GM12878 (cell line): ENCODE measurements around the gene DBR1. TPM values are rescaled to one million over a fixed set of nuclear protein-coding genes. Genes with fewer than 3 reads are reported as not detected.

ENCODE experiments used
- ATAC-seq: fragments of 200-7000 bp; cut with Tn5 transposase; 3 replicates; pipeline ENCODE4 v1.9.1; 2020; ENCODE audit warnings: mild to moderate bottlenecking, moderate library complexity
- BruUV-seq: library from RNA; stranded (reverse); fragments of 400-500 nt; replicated peaks from 2 replicates; lab custom pipeline; 2021; lab: Mats Ljungman, UMichigan
- CTCF ChIA-PET: fragments of 300-600 bp; sonication (Branson Sonifier 250); formaldehyde crosslinking; extraction: SDS; loops from one replicate; lab custom pipeline; 2021; ENCODE audit warnings: inconsistent platforms; lab: Yijun Ruan, JAX
- POLR2A ChIA-PET: fragments of 350-600 bp; formaldehyde crosslinking; extraction: SDS; loops from one replicate; lab custom pipeline; 2021; ENCODE audit warnings: inconsistent platforms; lab: Charles Lee
- RAD21 ChIA-PET: fragments of 300-600 bp; sonication (Branson Sonifier 250); formaldehyde crosslinking; loops from one replicate; lab custom pipeline; 2023; ENCODE audit warnings: antibody characterized with exemption; ENCODE audit not compliant: unreplicated experiment; lab: Charles Lee
- SMC1A ChIA-PET: fragments of 300-600 bp; sonication (Branson Sonifier 250); formaldehyde crosslinking; loops from one replicate; lab custom pipeline; 2023; ENCODE audit not compliant: unreplicated experiment, uncharacterized antibody; lab: Charles Lee
- DNase-seq: peaks from one replicate; pipeline ENCODE4 v3.0.0-alpha.2; 2011; ENCODE audit warnings: low read depth, low spot score
- FAIRE-seq: peaks from 3 replicates; lab custom pipeline; 2011; peaks lifted over from hg19 to GRCh38; lab: Jason Lieb, UNC
- H2AFZ ChIP-seq: 2 replicates; pipeline ENCODE4 v1.6.0; 2011; ENCODE audit warnings: low read depth, low read length, control low read depth; ENCODE audit not compliant: control insufficient read depth
- H3K27ac ChIP-seq: 2 replicates; pipeline ENCODE4 v1.5.1; 2011; ENCODE audit warnings: control low read depth; ENCODE audit not compliant: control insufficient read depth, insufficient read depth
- H3K27me3 ChIP-seq, 2 experiments: replicated peaks in 1 of 2; 2 replicates each; pipeline versions ENCODE4 v1.6.0 to v1.6.1; 2011; ENCODE audit warnings: low read length in 1 of 2; ENCODE audit not compliant: control insufficient read depth in 2 of 2, insufficient read depth in 2 of 2
- H3K36me3 ChIP-seq, 2 experiments: 2 replicates each; pipeline ENCODE4 v1.5.1; 2011; ENCODE audit warnings: low read length in 1 of 2; ENCODE audit not compliant: control insufficient read depth in 2 of 2, insufficient read depth in 2 of 2
- H3K4me1 ChIP-seq: 2 replicates; pipeline ENCODE4 v1.6.1; 2011; ENCODE audit warnings: mild to moderate bottlenecking, low read length, moderate library complexity, mixed read lengths; ENCODE audit not compliant: control insufficient read depth, insufficient read depth
- H3K4me2 ChIP-seq: 2 replicates; pipeline ENCODE4 v1.6.0; 2011; ENCODE audit warnings: control low read depth; ENCODE audit not compliant: control insufficient read depth, insufficient read depth
- H3K4me3 ChIP-seq: fragments of 200-600 bp; sonication (generic); 2 replicates; pipeline ENCODE4 v1.5.1; 2016
- H3K79me2 ChIP-seq: 2 replicates; pipeline ENCODE4 v1.6.0; 2011; ENCODE audit warnings: low read length; ENCODE audit not compliant: control insufficient read depth, insufficient read depth
- H3K9ac ChIP-seq: 2 replicates; pipeline ENCODE4 v1.8.0; 2011; ENCODE audit warnings: low read length, control low read depth, mixed read lengths; ENCODE audit not compliant: control insufficient read depth, insufficient read depth
- H3K9me3 ChIP-seq: replicated peaks from 3 replicates; pipeline ENCODE4 v1.5.1; 2011; ENCODE audit warnings: mild to moderate bottlenecking, low read length; ENCODE audit not compliant: control insufficient read depth, insufficient read depth
- H4K20me1 ChIP-seq: 2 replicates; pipeline ENCODE4 v1.6.0; 2011; ENCODE audit not compliant: control insufficient read depth, insufficient read depth
- PAX5 ChIP-seq: IDR thresholded peaks from 2 replicates; pipeline ENCODE4 v1.6.1; 2011; ENCODE audit warnings: low read depth, low read length, borderline replicate concordance
- RUNX3 ChIP-seq: IDR thresholded peaks from 2 replicates; pipeline ENCODE4 v1.6.1; 2012; ENCODE audit warnings: low read length, inconsistent platforms
- WGBS: methylation state at CpG from one replicate; pipeline ENCODE4 v1.1.6; 2016; ENCODE audit warnings: low lambda C conversion rate; ENCODE audit not compliant: insufficient replicate concordance, insufficient coverage; ENCODE audit errors: missing lambda C conversion rate; 5-methylcytosine and 5-hydroxymethylcytosine counted together
- in situ Hi-C: fragments of 300-500 bp; cut with MboI; formaldehyde crosslinking; loops from 9 replicates; pipeline ENCODE4 v1.14.3; 2018; ENCODE audit warnings: mixed read lengths
- intact Hi-C: fragments of 100-400 bp; cut with micrococcal nuclease; formaldehyde crosslinking; loops from one replicate; pipeline ENCODE4 v1.14.2; 2022; ENCODE audit not compliant: unreplicated experiment
- polyA plus RNA-seq, 11 experiments: library from polyadenylated mRNA; depleted of rRNA in 4 of 11; unstranded in 6 of 11; stranded (reverse) in 5 of 11; fragments of >200 nt; fragmentation: Nextera tagmentation in 4 of 11; fragmentation: Illumina TruSeq in 1 of 11; extraction: Ambion mirVana in 4 of 11; extraction: Trizol in 1 of 11; gene quantifications; 1 replicate in 1 of 11; 2 replicates in 10 of 11; pipeline versions ENCODE4 v1.2.1 to v1.2.3, GENCODE V29; 2011 to 2016; ENCODE audit warnings: inconsistent platforms in 2 of 11, missing spikeins in 2 of 11, low read depth in 1 of 11
- total RNA-seq, 4 experiments: library from RNA; depleted of rRNA in 3 of 4; stranded (reverse); fragments of >200 nt in 3 of 4; fragmentation: Illumina TruSeq in 1 of 4; extraction: Trizol in 1 of 4; gene quantifications; 2 replicates each; pipeline versions ENCODE4 v1.2.1 to v1.2.3, GENCODE V29; 2013 to 2021
- TF ChIP-seq, protein P1 (sequence below): fragments of 450-650 bp; IDR thresholded peaks from 2 replicates; pipeline ENCODE4 v1.6.1; 2017; ENCODE audit warnings: mild to moderate bottlenecking, moderate library complexity

DBR1 gene
- total and polyA plus RNA-seq, 10 of the 15 experiments (the other 5 are each of a cell fraction or from before 2014, with no cell fraction given), result 4.1 to 17.3 (median 15.8) TPM

DNA sequence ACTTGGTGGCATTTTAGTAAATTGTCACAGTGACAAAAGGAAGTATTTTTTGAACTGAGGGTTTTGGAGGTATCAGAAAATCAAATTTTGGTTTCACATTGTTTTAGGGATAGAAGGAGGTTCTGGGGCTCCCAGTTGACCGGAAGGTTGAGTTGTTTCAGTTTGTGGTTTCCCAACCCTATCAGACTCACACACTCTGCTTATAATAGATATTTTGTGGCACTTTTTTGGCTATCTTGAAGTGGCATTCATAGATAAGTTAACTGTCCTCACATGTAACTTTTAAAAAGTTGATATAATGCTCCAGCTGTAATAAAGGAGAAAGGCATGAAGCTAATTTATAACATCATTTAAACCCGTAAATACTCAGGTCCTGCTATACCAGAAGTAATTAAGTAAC, 25.1 kb upstream of the DBR1 start:
- H3K4me3 ChIP-seq, result peak overlapping the region; percentile 21; the same call in 1 of the 2 replicates
- H4K20me1 ChIP-seq, result no peaks in the 10 kb centered on the region
- no peak overlapping the region for H2AFZ ChIP-seq
- in situ Hi-C loops, result no loop called here
- peak; percentile 76 for ATAC-seq
- SMC1A ChIA-PET, result no interaction called here
- intact Hi-C loops, result no loop called here
- 54% methylated on average over 2 of the region's 2 CpGs for WGBS
- POLR2A ChIA-PET, result no interaction called here
- H3K79me2 ChIP-seq, result peaks cover 60% of the 10 kb centered on the region
- peaks cover 2% of the 10 kb centered on the region; the same call in 1 of the 2 replicates for H3K4me1 ChIP-seq
- no peak for FAIRE-seq
- DNase-seq, result no peak
- RAD21 ChIA-PET, result no interaction called here
- BruUV-seq, result no TSS peak
- H3K27ac ChIP-seq, result peak overlapping the region; percentile 1; the same call in 1 of the 2 replicates
- no peaks in the 10 kb centered on the region for H3K27me3 ChIP-seq
- no peak overlapping the region for H3K9ac ChIP-seq
- H3K36me3 ChIP-seq, result no peaks in the 10 kb centered on the region
- TF ChIP-seq, protein P1, sequence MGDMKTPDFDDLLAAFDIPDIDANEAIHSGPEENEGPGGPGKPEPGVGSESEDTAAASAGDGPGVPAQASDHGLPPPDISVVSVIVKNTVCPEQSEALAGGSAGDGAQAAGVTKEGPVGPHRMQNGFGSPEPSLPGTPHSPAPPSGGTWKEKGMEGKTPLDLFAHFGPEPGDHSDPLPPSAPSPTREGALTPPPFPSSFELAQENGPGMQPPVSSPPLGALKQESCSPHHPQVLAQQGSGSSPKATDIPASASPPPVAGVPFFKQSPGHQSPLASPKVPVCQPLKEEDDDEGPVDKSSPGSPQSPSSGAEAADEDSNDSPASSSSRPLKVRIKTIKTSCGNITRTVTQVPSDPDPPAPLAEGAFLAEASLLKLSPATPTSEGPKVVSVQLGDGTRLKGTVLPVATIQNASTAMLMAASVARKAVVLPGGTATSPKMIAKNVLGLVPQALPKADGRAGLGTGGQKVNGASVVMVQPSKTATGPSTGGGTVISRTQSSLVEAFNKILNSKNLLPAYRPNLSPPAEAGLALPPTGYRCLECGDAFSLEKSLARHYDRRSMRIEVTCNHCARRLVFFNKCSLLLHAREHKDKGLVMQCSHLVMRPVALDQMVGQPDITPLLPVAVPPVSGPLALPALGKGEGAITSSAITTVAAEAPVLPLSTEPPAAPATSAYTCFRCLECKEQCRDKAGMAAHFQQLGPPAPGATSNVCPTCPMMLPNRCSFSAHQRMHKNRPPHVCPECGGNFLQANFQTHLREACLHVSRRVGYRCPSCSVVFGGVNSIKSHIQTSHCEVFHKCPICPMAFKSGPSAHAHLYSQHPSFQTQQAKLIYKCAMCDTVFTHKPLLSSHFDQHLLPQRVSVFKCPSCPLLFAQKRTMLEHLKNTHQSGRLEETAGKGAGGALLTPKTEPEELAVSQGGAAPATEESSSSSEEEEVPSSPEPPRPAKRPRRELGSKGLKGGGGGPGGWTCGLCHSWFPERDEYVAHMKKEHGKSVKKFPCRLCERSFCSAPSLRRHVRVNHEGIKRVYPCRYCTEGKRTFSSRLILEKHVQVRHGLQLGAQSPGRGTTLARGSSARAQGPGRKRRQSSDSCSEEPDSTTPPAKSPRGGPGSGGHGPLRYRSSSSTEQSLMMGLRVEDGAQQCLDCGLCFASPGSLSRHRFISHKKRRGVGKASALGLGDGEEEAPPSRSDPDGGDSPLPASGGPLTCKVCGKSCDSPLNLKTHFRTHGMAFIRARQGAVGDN, result no peak
- TF ChIP-seq PAX5, result no peak
- peak; percentile 65 for TF ChIP-seq RUNX3
- no peaks in the 10 kb centered on the region for H3K9me3 ChIP-seq
- peak overlapping the region; percentile 65 for H3K4me2 ChIP-seq
- CTCF ChIA-PET, result no interaction called here
